Stimulated activated CD8-positive, alpha-beta memory T cell treated with anti-CD3 and anti-CD28 coated beads, Interleukin-4, amount 100 ng/mL, for 24 hours (primary cell): ENCODE data around the gene FAM187B.
"Not testable (repeated sequence)": the region's sequence is repeated elsewhere in the genome, so short reads cannot be mapped to it uniquely, and the experiment has no call there.

Experiments
- DNase-seq: peaks from one replicate; pipeline ENCODE4 v3.0.0-alpha.2; 2020; ENCODE audit warnings: low read depth

Gene FAM187B

DNA sequence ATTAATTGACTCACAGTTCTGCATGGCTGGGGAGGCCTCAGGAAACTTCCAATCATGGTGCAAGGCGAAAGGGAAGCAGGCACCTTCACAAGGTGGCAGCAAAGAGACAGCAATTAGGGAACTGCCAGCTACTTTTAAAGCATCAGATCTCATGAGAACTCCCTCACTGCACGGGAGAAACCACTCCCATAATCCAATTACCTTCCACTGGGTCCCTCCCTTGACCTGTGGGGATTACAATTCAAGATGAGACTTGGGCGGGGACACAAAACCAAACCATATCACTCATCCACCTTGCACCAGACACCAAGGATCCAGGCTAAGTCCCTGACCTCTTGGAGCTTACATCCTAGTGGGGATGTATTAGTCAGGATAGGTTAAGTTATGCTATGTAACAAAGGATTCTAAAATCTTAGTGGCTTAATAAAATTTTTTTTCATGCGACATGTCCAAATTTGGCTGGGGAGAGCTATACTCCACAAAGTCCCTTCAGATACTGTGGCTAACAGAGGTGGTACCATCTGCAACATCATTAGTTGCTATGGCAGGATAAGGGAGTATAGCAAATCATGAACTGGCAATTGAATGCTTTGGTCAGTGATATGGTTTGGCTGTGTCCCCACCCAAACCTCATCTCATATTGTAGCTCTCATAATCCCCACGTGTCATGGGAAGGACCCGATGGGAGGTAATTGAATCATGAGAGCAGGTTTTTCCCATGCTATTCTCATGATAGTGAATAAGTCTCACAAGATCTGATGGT lies 8.3 kb upstream of the FAM187B start:
- no peak for DNase-seq

DNA sequence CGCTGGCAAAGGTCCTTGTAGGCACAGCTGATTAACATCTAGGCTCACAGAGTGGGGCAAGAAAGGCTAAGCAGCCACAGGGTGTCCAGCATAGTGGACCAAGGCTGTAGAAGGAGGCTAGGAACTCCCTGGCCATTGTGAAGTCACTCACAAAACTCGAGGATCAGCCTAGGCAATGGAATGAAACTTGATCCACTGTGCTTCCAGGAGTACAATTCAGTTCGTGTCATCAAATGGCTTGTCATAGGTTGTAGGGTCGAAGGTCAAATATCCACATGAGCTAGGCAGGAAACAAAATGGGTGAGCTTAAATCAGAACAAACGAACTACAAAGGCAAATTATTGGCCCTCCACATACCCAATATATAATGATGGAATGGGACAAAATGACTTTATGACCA lies 4.4 kb upstream of the FAM187B start:
- DNase-seq: no peak

DNA sequence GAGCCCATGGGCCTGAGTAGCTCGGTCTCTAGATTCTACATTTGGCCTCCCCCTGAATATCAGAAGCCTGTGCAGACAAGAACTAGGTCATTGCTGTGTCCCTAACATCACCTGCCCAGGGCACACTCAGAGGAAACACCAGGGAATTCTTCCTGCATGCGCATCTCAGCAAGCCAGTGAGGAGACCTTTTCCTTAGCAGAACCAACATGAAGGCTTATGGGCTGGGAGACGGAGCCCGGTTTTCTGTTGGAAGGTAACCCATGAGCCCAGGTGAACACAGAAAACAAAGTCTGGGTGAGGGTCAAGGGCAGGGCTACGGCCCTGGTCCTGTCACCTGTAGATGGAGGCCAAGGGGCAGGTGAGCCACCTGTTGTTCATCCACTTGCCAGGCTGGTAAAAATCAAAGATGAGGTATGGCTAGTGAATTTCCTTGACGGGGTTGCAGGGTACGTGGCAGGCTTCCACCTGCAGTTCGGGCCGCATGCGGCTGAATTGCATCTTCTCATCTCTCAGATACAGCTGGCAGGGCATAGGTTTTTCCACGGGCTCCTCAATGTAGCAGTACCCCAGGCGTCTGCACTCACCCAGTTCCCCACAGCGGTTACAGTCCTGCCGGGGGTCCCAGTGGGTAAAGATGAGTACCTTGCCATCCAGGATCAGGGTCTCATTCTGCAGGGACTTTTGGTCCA lies 3.6 kb upstream of the FAM187B start:
- DNase-seq: no peak

DNA sequence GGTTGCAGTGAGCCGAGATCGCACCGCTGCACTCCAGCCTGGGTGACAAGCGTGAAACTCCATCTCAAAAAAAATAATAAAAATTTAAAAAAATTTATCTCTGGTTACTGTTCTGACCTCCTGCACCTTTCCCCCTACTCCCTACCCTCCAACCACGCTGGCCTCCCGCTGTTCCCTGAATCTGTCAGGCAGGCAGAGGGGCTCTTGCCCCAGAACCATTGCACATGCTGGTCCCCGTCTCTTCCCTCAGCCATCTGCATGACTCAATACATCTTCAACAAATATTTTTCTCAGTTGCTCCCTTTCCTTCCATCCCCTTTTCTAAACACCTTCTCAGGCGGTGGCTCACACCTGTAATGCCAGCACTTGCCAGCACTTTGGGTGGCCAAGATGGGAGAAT lies 1.1 kb upstream of the FAM187B start:
- no peak for DNase-seq

DNA sequence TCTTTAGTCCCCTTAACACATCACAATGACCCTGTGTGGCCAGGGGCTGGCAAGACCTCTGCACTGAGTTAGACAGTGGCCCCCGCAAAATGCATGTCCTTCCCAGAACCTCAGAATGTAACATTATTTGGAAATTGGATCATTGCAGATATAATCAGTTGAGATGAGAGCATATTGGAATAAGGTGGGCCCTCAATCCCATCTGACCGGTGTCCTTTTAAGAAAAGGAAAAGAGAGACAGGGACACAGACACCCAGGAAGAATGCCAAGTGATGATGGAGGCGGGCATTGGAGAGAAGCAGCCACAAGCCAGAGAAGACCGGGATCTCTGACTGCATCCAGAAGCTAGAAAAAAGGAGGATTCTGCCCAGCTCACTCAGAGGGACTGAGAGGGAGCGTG lies 1.8 kb downstream of the FAM187B start:
- DNase-seq: no peak

DNA sequence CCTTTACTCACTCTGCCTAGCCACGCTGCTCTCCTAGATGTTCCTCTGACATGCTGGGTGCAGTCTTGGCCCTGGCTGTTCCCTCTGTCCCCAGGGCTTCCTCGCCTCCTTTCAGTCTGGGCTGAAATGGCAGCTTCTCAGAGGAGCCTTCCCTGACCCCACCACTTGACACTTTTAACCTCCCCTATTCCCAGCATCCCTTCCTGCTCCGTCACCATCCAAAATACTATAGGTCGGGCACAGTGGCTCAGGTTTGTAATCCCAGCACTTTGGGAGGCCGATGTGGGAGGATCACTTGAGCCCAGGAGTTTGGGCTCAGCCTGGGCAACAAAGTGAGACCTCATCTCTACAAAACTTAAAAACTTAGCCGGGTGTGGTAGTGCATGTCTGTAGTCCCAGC lies 2.6 kb downstream of the FAM187B start:
- no peak for DNase-seq

DNA sequence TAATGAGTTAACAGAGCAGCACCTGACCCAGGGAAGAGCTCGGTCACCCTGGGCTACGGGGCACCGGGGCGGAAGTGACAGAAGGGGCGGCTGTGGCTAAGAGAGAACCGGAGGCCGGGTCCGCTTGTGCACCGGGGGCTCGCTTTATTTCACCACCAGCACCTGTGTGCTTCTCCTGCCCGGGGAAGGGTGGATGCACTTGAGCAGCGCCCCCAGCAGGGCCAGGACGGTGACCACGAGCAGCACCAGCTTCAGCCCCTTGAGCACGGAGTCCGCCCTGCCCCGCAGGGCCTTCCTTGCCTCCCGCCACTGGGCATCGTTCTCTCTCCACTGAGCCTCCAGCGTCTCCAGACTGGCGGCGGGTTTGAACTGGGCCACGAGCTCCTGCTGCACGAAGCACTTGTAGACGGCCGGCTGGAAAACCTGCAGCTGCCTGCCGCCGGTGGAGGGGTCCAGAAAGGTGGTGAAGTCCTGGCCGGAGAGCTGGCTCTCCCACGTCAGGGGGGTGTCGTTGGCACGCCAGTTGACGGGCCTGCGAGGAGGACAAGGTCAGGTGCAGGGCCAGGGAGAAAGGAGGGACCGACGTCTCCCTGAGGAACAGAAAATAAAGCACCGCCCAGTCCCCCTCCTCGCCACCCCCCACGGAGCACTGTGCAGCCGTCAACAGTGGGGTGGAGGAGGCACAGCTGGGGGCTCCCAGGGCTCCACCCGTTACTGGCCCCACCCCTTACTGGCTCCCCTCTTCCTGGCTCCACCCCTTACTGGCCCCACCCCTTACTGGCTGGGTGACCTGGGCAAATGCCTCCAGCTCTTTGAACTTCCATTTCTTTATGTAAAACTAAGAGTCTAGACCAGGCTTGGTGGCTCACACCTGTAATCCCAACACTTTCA lies 3.6 kb downstream of the FAM187B start:
- DNase-seq: no peak

DNA sequence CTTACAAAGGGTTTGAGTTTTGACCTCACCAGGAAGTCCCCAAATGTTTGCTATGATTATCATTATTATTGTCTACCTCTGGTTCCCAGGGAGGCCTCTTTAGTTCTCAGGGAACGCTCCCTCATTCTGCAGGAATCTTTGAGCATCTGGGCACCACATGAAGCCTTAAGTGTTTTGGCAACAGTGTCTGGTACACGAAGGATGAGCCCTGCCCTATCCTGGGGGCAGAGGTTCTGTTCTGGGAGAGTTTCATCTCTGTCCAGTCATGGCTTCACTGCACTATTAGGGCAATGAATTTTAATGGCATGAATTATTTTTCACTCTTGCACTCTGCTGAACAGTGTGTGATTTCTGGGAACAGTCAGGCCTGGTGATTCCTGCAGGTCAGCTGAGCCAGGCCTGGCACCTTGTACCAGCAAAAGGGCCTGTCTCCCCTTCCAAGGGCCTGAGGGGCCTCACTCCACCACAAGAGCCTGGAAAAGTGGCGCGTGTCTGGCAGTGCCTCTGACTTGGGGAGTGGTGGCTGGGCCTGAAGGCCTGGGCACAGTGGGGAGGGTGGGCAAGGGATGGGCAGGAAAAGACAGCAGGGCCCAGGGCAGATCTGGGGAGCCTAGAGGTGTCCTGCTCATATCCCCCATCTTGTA lies 4.6 kb downstream of the FAM187B start:
- no peak for DNase-seq

DNA sequence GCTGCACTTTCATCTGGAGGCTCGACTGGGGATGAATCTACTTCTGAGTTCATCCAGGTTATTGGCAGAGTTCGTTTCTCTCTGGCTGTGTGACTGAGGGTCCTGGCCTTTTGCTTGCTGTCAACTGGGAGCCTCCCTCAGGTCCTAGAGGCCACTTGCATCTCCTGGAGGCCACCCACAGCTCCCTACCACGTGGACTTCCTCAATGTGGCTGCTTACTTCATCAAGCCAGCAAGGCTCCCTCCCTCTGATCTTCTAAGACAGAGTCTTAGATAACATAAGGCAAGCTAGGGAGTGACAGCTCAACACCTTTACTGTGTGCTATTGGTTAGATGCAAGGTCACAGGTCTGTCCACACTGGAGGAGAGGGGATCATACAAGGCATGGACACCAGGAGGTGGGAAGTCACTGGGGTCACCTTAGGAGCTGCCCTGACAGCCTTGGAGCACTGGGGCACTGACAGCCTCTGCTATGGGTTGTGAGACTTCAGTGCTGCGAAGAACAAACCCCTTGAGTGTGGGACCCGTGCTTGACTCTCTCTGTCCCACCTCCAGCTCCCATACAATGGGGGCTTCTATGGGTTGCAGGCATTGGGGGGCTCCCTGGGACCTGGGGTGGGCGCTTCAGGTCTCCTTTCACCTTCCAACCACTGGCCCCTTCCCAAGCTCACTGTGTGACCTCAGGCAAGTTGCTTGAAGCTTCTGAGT lies 5.3 kb downstream of the FAM187B start:
- no peak for DNase-seq

DNA sequence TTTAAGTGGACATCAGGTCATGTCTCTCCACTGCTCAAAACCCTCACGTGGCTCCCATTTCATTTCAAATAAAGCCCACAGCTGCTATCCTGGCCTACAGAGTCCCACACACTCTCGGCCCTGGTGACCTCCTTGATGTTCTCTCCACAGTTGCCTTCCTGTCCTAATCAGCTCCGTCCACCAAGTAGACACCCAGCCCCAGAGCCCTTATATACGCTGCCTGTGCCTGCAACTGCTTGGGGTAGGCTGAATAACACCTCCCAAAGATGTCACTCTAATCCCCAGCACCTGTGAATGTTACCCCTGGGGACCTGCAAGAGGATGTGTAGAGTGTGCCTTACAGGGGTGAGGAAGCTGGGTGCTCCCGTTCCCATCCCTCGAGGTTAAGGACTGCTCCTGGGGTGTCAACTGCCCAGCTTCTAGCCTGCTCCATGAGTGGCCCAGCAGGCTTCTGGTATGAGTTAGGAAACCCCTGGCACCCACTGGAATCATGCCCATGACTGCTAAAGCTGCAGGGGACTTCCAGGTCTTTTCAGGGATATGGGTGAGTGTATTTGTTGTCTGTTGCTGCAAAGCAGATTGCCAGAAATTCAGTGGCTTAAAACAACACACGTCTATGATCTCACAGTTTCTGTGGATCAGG lies 6.0 kb downstream of the FAM187B start:
- no peak for DNase-seq

DNA sequence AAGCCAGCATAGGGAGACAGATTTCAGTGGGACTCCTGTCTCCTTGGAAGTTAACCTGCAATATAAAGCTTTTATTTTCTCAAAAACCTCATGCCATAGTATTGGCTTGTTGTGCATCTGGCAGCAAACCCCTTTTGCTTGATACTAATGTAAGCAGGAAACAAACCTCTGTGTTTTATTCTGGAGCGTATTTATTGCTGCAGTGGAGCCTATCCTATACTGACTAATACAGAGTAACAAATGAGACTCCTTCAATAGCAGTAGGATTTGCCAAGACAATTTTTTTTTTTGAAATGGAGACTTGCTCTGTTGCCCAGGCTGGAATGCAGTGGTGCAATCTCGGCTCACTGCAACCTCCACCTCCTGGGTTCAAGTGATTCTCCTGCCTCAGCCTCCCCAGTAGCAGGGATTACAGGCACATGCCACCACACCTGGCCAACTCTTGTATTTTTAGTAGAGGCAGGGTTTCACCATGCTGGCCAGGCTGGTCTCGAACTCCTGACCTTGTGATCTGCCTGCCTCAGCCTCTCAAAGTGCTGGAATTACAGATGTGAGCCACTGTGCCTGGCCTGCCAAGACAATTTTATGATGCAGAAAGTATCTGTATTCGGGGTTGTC lies 7.5 kb downstream of the FAM187B start:
- not testable (repeated sequence) for DNase-seq

DNA sequence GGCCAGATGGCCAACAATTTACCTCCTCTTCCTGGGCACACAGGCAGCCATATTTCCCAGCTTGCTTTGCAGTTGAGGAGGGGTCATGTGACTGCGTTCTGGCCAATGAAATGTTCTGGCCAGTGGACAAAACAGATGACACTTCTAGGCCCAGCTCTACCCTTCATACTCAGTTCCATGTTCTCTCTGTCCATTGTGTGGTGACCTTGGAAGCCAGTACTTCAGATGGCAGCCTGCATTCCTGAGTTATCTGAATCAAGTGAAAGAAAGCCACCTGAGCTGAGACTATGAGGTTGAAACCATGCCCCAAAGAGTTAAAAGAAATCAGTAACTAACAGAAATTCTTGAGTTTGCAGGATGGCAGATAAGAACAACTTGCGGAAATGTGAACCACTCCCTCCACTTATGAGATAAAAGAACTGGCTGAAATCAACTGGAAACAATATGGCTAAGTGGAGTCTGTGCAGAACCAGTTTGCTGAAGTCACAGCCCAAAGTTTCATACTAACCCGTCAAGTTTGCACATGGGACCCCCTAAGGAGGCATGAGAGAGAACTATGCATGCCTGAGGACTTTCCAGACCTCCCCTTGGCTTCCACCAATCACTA lies 8.1 kb downstream of the FAM187B start:
- DNase-seq: no peak

DNA sequence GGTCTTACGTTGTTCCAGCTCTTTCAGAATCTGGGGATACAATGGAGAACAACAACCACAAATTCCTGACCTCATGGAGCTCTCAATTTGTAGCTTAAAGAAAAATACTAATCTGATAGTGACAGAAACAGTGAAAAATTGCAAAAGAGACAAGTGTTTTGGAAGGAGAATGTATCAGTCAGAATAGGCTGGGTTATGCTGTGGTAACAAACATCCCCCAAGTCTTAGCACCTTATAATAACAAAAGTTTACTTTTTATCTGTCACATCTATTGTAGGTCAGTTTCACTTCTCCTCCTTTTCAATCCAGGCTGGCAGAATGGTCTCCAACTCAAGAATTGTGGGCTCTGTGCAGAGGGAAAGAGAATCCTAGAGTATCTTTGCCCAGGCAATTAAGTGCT lies 9.5 kb downstream of the FAM187B start:
- DNase-seq: no peak

DNA sequence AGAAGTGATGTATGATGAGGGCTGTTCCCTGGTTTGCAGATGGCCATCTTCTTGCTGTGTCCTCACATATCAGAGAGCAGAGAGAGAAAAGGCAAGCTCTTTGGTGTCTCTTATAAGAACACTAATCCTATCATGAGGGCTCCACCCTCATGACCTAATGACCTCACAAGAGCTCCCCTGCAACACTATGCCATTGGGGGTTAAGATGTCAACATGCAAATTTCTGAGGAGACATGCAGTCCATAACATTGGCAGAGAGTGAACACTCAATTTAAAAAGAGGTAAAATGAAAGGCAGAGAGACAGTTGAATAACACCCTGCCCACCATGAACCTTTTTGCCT lies 10.9 kb downstream of the FAM187B start:
- DNase-seq: no peak

DNA sequence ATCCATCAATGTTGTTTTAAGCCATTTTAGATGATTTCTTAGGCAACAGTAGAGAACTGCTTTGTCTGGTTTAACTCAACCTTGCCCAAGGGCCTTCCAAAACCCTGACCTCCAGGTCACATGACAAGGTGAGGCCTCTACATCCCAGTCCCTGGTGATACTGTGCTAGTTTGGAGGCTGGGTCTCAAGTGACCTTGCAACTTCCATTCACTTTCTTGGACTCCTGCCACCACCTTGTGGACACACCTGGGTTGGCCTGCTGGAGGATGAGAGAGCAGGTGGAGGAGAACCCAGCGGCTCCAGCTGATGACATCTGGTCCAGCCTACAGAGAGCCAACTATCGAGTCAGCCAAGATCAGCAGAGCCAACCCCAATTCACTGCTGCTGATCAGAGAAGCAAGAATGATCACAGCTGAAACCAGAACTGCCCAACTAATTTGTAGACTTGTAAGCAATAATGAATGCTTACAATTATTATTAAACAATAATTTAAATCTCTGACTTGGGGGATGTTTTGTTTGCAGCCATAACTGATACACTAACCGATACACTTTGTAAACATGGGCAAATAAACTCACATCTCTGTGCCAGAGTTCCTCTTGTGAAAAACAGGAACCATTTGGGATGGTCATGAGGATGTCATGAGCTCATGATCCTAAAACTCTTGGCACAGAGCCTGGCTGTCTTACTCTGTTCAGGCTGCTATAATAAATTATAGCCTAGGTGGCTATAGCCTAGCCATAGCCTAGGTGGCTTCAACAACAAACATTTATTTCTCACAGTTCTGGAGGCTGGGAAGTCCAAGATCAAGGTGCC lies 11.5 kb downstream of the FAM187B start:
- DNase-seq: no peak

DNA sequence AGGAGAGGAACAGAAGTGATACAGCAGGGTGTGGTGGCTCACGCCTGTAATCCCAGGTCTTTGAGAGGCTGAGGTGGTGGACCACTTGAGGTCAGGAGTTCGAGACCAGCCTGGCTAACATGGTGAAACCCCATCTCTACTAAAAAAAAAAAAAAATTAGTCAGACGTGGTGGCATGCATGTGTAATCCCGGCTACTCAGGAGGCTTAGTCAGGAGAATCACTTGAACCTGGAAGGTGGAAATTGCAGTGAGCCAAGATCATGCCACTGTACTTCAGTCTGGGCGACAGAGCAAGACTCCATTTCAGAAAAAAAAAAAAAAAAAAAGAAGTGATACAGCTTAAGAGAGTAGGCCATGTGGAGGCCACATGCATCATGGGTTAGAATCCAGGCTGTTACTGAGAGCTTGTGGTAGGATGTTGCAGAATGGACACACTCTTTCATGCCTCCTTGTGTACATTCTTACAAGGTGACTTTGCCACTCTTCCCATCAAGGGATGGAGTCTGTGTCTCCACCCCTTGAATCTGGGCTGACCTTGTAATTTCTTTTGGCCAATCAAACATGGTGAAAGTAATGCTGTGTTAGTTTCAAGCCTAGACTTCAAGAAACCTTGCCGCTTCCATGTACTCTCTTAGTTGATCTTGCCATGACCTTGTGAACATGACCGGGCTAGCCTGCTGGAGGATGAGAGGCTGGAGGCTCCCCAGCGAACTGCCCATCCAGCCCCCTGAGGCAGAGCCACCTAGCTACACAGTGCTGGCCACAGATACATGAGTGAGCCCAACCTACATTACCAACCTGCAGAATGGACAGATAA lies 12.3 kb downstream of the FAM187B start:
- DNase-seq: no peak

DNA sequence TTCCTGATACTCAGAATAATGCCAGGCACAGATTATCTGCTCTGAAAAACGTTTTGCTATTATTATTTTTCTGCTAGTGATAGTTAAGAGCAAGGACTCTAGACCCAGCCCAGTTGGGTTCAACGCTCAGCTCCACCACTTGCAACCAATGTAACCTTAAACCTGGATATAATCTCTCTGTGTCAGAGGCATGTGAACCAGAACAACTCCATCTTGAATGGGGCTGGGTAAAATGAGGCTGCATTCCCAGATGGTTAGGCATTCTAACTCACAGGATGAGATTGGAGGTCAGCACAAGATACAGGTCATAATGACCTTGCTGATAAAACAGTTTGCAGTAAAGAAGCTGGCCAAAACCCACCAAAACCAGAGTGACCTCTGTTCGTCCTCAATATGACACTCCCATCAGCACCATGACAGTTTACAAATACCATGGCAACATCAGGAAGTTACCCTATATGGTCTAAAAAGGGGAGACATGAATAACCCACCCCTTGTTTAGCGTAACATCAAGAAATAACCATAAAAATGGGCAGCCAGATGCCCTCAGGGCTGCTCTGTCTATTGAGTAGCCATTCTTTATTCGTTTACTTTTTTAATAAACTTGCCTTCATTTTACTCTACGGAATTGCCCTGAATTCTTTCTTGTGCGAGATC lies 13.6 kb downstream of the FAM187B start:
- DNase-seq: no peak
